GM23248 (cell line): ENCODE results near the gene RAP2A.

Experiments used
- EZH2 ChIP-seq: fragments of 200-600 bp; sonication (generic); IDR thresholded peaks from 2 replicates; pipeline ENCODE4 v1.6.1; 2018; ENCODE audit warnings: antibody characterized with exemption, mild to moderate bottlenecking; ENCODE audit not compliant: insufficient read depth, poor library complexity, severe bottlenecking
- EZH2phosphoT487 ChIP-seq: fragments of 200-600 bp; sonication (generic); IDR thresholded peaks from 2 replicates; pipeline ENCODE4 v1.6.1; 2018; ENCODE audit warnings: antibody characterized with exemption, moderate library complexity, mild to moderate bottlenecking, low read depth; ENCODE audit not compliant: insufficient read depth

GRCh38 chr13:97435323-97435722, 1.4 kb downstream of the RAP2A start:
- no peak for TF ChIP-seq EZH2phosphoT487
- TF ChIP-seq EZH2, result no peak
